Measurements from ENCODE around the gene EPB41L5. TPM values are rescaled to one million over a fixed set of nuclear protein-coding genes. Genes with fewer than 3 reads are reported as not detected.
"Not testable (repeated sequence)": the region's sequence is repeated elsewhere in the genome, so short reads cannot be mapped to it uniquely, and the experiment has no call there.

EPB41L5 gene
- total RNA-seq, 6 donors from 2014 or later = 53.0 to 182 (median 92.3) TPM

GRCh38 chr2:120133572-120134244 is 120.8 kb downstream of the EPB41L5 start:
- 95 to 100% methylated on average over 2 of the region's 2 CpGs for WGBS, 2 donors
- DNase-seq = no peak
- Histone ChIP-seq H3K9me3 (no peaks in the 10 kb centered on the region), H3K27me3 (no peaks in the 10 kb centered on the region), H3K27ac (no peak overlapping the region), H3K4me1 (no peaks in the 10 kb centered on the region), H3K36me3 (peaks cover 0 to 29% (median 7%) of the 10 kb centered on the region in 4 donors), H3K4me3 (no peak overlapping the region)
- TF ChIP-seq EP300 (IDR thresholded peaks at IDR 0.05) (no peak), POLR2A (IDR thresholded peaks at IDR 0.05) (no peak), POLR2AphosphoS5 (IDR thresholded peaks at IDR 0.05) (no peak)
- TF ChIP-seq, protein P1, sequence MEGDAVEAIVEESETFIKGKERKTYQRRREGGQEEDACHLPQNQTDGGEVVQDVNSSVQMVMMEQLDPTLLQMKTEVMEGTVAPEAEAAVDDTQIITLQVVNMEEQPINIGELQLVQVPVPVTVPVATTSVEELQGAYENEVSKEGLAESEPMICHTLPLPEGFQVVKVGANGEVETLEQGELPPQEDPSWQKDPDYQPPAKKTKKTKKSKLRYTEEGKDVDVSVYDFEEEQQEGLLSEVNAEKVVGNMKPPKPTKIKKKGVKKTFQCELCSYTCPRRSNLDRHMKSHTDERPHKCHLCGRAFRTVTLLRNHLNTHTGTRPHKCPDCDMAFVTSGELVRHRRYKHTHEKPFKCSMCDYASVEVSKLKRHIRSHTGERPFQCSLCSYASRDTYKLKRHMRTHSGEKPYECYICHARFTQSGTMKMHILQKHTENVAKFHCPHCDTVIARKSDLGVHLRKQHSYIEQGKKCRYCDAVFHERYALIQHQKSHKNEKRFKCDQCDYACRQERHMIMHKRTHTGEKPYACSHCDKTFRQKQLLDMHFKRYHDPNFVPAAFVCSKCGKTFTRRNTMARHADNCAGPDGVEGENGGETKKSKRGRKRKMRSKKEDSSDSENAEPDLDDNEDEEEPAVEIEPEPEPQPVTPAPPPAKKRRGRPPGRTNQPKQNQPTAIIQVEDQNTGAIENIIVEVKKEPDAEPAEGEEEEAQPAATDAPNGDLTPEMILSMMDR (IDR thresholded peaks at IDR 0.05) = no peak
- no peak for ATAC-seq (ENCODE audit: low FRiP score in 2 of 2)

DNA sequence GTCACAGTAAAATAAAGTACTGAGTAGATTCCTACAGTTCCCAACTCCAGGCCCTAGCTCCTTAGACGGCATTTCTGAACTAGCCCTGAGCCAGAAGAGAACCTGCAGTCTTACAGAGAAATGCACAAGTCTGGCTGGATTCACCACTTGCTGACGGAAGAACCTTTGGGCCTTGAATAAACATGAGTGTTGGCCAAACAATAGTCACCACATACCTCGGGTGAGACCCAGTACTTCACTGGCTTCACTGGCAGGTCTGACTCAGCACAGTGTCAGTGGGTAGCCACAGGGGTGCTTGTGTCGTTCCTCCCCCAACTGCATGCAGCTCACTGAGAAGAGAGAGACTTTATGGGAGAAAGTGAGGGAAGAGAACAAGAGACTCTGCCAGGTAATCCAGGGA is 121.4 kb downstream of the EPB41L5 start:
- ATAC-seq (ENCODE audit: low FRiP score in 2 of 2) (no peak), DNase-seq (no peak)
- H3K27me3 ChIP-seq = no peaks in the 10 kb centered on the region
- TF ChIP-seq EP300 (IDR thresholded peaks at IDR 0.05) = no peak
- TF ChIP-seq, protein P1 (IDR thresholded peaks at IDR 0.05) = no peak
- no peak for TF ChIP-seq POLR2AphosphoS5 (IDR thresholded peaks at IDR 0.05)
- TF ChIP-seq POLR2A (IDR thresholded peaks at IDR 0.05) = no peak
- H3K9me3 ChIP-seq = no peaks in the 10 kb centered on the region
- no peak overlapping the region for H3K27ac ChIP-seq
- no peaks in the 10 kb centered on the region for H3K4me1 ChIP-seq
- 67 to 91% methylated on average over 4 of the region's 4 CpGs for WGBS, 2 donors
- peaks cover 0 to 29% (median 7%) of the 10 kb centered on the region in 4 donors for H3K36me3 ChIP-seq
- no peak overlapping the region for H3K4me3 ChIP-seq

GRCh38 chr2:120135013-120135412 is 122.1 kb downstream of the EPB41L5 start:
- H3K4me1 ChIP-seq; H3K4me3 ChIP-seq; ATAC-seq (ENCODE audit: low FRiP score in 2 of 2); DNase-seq; H3K27me3 ChIP-seq; H3K27ac ChIP-seq; H3K9me3 ChIP-seq: not testable (repeated sequence)
- 92 to 95% methylated on average over 2 of the region's 2 CpGs for WGBS, 2 donors
- peaks cover 0 to 29% (median 7%) of the 10 kb centered on the region in 4 donors for H3K36me3 ChIP-seq

DNA sequence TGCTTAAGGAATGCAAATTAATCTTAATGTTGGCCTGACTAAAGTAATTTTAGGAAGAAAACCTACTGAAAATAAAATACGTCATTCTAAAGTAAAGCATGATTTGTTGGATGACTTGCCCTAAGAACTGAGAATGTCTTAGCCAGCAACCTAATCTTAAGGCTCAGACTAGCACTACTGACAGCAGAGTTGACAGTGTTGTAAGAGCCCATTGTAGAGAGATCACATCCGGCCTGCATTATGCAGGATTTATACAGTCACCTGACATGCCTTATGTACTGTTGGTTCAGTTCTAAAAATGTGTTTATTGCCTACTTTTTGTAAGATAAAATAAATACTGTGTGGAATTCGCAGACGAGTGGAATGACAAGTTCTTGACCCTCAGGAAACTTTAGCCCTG is 128.0 kb downstream of the EPB41L5 start:
- no peak overlapping the region for H3K27ac ChIP-seq
- ATAC-seq (ENCODE audit: low FRiP score in 2 of 2) = no peak
- WGBS, 2 donors = 73 to 88% methylated on average over 4 of the region's 4 CpGs

DNA sequence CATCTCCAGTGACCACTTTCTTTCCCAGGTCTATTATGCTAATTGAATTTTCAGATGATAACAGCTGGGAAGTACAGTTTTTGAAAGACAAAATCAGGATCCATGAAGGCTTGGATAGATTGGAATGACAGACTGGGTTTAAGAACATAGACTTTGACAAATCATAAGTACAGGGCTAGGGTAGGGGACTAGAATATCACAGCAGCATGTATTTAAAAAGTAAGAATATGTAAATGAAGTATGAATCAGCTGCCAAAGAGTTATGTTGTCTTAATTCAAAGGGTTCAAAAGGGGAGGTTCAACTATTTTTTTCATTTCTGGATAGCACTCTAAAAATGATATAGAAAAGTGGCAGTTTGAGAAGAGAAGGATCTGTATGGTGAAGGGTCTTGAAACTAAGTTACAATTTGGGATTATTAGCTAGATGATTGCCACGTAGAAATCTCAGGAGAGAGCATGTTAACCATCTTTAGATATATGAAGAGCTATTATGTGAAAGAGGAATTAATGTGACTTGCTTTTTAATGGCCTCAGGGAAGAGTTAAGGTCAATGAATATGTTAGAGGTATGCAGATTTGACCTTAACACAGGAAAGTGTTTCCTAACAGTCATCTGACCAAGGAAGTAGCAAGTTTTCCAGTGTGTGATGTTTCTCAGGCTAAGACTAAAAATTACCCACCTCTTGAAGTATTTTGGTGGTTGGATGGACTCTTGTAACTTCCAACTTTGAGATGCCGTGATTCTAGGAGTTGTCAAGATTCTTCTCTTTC is 128.6 kb downstream of the EPB41L5 start:
- Histone ChIP-seq H3K4me1 (no peaks in the 10 kb centered on the region), H3K4me3 (no peak overlapping the region), H3K27ac (no peak overlapping the region), H3K9me3 (no peaks in the 10 kb centered on the region), H3K27me3 (no peaks in the 10 kb centered on the region), H3K36me3 (peaks cover 0 to 9% (median 0%) of the 10 kb centered on the region in 4 donors)
- TF ChIP-seq POLR2A (IDR thresholded peaks at IDR 0.05) (no peak), EP300 (IDR thresholded peaks at IDR 0.05) (no peak), POLR2AphosphoS5 (IDR thresholded peaks at IDR 0.05) (no peak)
- TF ChIP-seq, protein P1 (IDR thresholded peaks at IDR 0.05) = no peak
- 80 to 89% methylated on average over 2 of the region's 2 CpGs for WGBS, 2 donors
- ATAC-seq (ENCODE audit: low FRiP score in 2 of 2) (no peak), DNase-seq (no peak)

More for the DNA sequence above, 128.0 kb downstream of the EPB41L5 start:
- Histone ChIP-seq H3K4me3 (no peak overlapping the region), H3K9me3 (no peaks in the 10 kb centered on the region), H3K27me3 (no peaks in the 10 kb centered on the region), H3K36me3 (peaks cover 0 to 5% (median 0%) of the 10 kb centered on the region in 4 donors), H3K4me1 (no peaks in the 10 kb centered on the region)
- DNase-seq = no peak
- TF ChIP-seq POLR2AphosphoS5 (IDR thresholded peaks at IDR 0.05) = no peak
- no peak for TF ChIP-seq POLR2A (IDR thresholded peaks at IDR 0.05)
- TF ChIP-seq EP300 (IDR thresholded peaks at IDR 0.05) = no peak
- TF ChIP-seq, protein P1 (IDR thresholded peaks at IDR 0.05) = no peak

All from upper lobe of left lung (tissue), 6 donors.